Tibial nerve (tissue), 4 donors: ENCODE measurements around the gene TTC23. TPM values are rescaled to one million over a fixed set of nuclear protein-coding genes. Genes with fewer than 3 reads are reported as not detected.
"Not testable (repeated sequence)": the region's sequence is repeated elsewhere in the genome, so short reads cannot be mapped to it uniquely, and the experiment has no call there.

ENCODE experiments used
- DNase-seq, 2 donors: peaks; one replicate each; pipeline ENCODE4 v3.0.0-alpha.2; 2019; ENCODE audit warnings: low spot score in 2 of 2
- H3K27ac ChIP-seq, 4 donors: fragments of 200-600 bp; sonication (generic) in 3 of 4; one replicate each; pipeline ENCODE4 v1.5.1; 2017 to 2019; ENCODE audit warnings: mild to moderate bottlenecking in 1 of 4
- H3K27me3 ChIP-seq, 2 donors: fragments of 200-600 bp; sonication (generic) in 1 of 2; one replicate each; pipeline versions ENCODE4 v1.5.1 to v1.6.0; 2017 to 2019
- H3K36me3 ChIP-seq, 3 donors: fragments of 200-600 bp; sonication (generic); one replicate each; pipeline ENCODE4 v1.5.1; 2018 to 2019
- H3K4me1 ChIP-seq, 4 donors: fragments of 200-600 bp; sonication (generic) in 3 of 4; one replicate each; pipeline ENCODE4 v1.5.1; 2017 to 2019
- H3K4me3 ChIP-seq, 4 donors: fragments of 200-600 bp; sonication (generic) in 3 of 4; one replicate each; pipeline ENCODE4 v1.5.1; 2017 to 2019; ENCODE audit warnings: mild to moderate bottlenecking in 1 of 4, moderate library complexity in 1 of 4
- H3K9me3 ChIP-seq, 4 donors: fragments of 200-600 bp; sonication (generic) in 3 of 4; one replicate each; pipeline ENCODE4 v1.5.1; 2017 to 2019
- CTCF ChIP-seq, 5 experiments: fragments of 200-600 bp in 3 of 5; fragments of 450-650 bp in 2 of 5; sonication (generic) in 3 of 5; IDR thresholded peaks; one replicate each; pipeline ENCODE4 v1.5.1; 2016 to 2019; ENCODE audit warnings: antibody characterized with exemption in 5 of 5, mild to moderate bottlenecking in 3 of 5, moderate library complexity in 2 of 5
- EP300 ChIP-seq, 2 donors: sonication (generic); formaldehyde crosslinking; IDR thresholded peaks; one replicate each; pipeline ENCODE4 v1.6.1; 2017; ENCODE audit warnings: antibody characterized with exemption in 2 of 2, mild to moderate bottlenecking in 1 of 2
- POLR2A ChIP-seq, 2 donors: fragments of 450-650 bp; IDR thresholded peaks; one replicate each; pipeline ENCODE4 v1.6.1; 2017; ENCODE audit warnings: antibody characterized with exemption in 2 of 2, mild to moderate bottlenecking in 2 of 2, moderate library complexity in 2 of 2
- WGBS, 2 donors: methylation state at CpG; one replicate each; pipeline ENCODE4 v1.1.5; 2018; 5-methylcytosine and 5-hydroxymethylcytosine counted together
- total RNA-seq, 4 donors: library from RNA; depleted of rRNA; stranded (reverse); fragments of >200 nt; gene quantifications; one replicate each; pipeline ENCODE4 v1.1.0, GENCODE V29; 2016

TTC23 gene
- total RNA-seq, 4 donors from 2014 or later, result 19.3 to 59.2 (median 25.7) TPM

- H3K27ac ChIP-seq, result no peak overlapping the region
- H3K36me3 ChIP-seq, result peaks cover 0 to 26% (median 0%) of the 10 kb centered on the region in 3 donors
- no peaks in the 10 kb centered on the region for H3K9me3 ChIP-seq
- H3K4me3 ChIP-seq, result no peak overlapping the region
- no peaks in the 10 kb centered on the region for H3K27me3 ChIP-seq
- H3K4me1 ChIP-seq, result peaks cover 0 to 10% (median 3%) of the 10 kb centered on the region in 4 donors
- no peak for DNase-seq
- 86 to 87% methylated on average over 9 of the region's 9 CpGs for WGBS, 2 donors
- TF ChIP-seq CTCF (IDR thresholded peaks at IDR 0.05), result no peak
- TF ChIP-seq EP300 (IDR thresholded peaks at IDR 0.05), result no peak
- no peak for TF ChIP-seq POLR2A (IDR thresholded peaks at IDR 0.05)
These were observed 7.6 kb downstream of the TTC23 start for GRCh38 chr15:99241752-99242151.

GRCh38 chr15:99239545-99240198 is 9.7 kb downstream of the TTC23 start:
- Histone ChIP-seq H3K4me1 (peaks cover 0 to 10% (median 3%) of the 10 kb centered on the region in 4 donors), H3K4me3 (no peak overlapping the region), H3K27ac (no peak overlapping the region), H3K9me3 (no peaks in the 10 kb centered on the region), H3K36me3 (peaks cover 0 to 38% (median 0%) of the 10 kb centered on the region in 3 donors), H3K27me3 (no peaks in the 10 kb centered on the region)
- 61 to 75% methylated on average over 1 of the region's 1 CpG for WGBS, 2 donors
- TF ChIP-seq EP300 (IDR thresholded peaks at IDR 0.05) (no peak), POLR2A (IDR thresholded peaks at IDR 0.05) (no peak), CTCF (IDR thresholded peaks at IDR 0.05) (no peak)
- DNase-seq, result no peak

GRCh38 chr15:99238849-99239248 is 10.5 kb downstream of the TTC23 start:
- Histone ChIP-seq H3K4me1 (peaks cover 0 to 8% (median 3%) of the 10 kb centered on the region in 4 donors), H3K36me3 (peaks cover 0 to 42% (median 0%) of the 10 kb centered on the region in 3 donors), H3K9me3 (no peaks in the 10 kb centered on the region), H3K27ac (no peak overlapping the region), H3K27me3 (no peaks in the 10 kb centered on the region), H3K4me3 (no peak overlapping the region)
- DNase-seq, result no peak
- TF ChIP-seq POLR2A (IDR thresholded peaks at IDR 0.05) (no peak), EP300 (IDR thresholded peaks at IDR 0.05) (no peak), CTCF (IDR thresholded peaks at IDR 0.05) (no peak)
- WGBS, 2 donors, result 39 to 75% methylated on average over 3 of the region's 3 CpGs

- 93 to 95% methylated on average over 6 of the region's 6 CpGs for WGBS, 2 donors
These were observed 15.2 kb downstream of the TTC23 start for GRCh38 chr15:99234160-99234559.

GRCh38 chr15:99232740-99233139 is 16.6 kb downstream of the TTC23 start:
- TF ChIP-seq POLR2A (IDR thresholded peaks at IDR 0.05), result no peak
- TF ChIP-seq CTCF (IDR thresholded peaks at IDR 0.05), result no peak
- no peak for TF ChIP-seq EP300 (IDR thresholded peaks at IDR 0.05)
- Histone ChIP-seq H3K36me3 (peaks cover 0 to 44% (median 0%) of the 10 kb centered on the region in 3 donors), H3K9me3 (no peaks in the 10 kb centered on the region), H3K4me3 (no peak overlapping the region), H3K4me1 (no peaks in the 10 kb centered on the region), H3K27me3 (no peaks in the 10 kb centered on the region), H3K27ac (no peak overlapping the region)
- DNase-seq, result no peak
- 76 to 86% methylated on average over 2 of the region's 2 CpGs for WGBS, 2 donors

More at GRCh38 chr15:99234160-99234559, 15.2 kb downstream of the TTC23 start:
- H3K27ac ChIP-seq, H3K4me3 ChIP-seq, H3K4me1 ChIP-seq, H3K9me3 ChIP-seq, DNase-seq, H3K27me3 ChIP-seq: not testable (repeated sequence)
- peaks cover 0 to 47% (median 0%) of the 10 kb centered on the region in 3 donors for H3K36me3 ChIP-seq
